ENCODE data around the gene CRKL. TPM values are rescaled to one million over a fixed set of nuclear protein-coding genes. Genes with fewer than 3 reads are reported as not detected.

CRKL gene
- polyA plus RNA-seq, 2 of the 4 experiments (the other 2 are of a cell fraction) = 21.4 to 22.8 TPM

GRCh38 chr22:21000207-21000986, 83.2 kb downstream of the CRKL start:
- TF ChIP-seq MYC (IDR thresholded peaks at IDR 0.05; ENCODE audit: borderline replicate concordance, low read length) (no peak), CBX2 (IDR thresholded peaks at IDR 0.05; ENCODE audit: borderline replicate concordance, low read depth) (no peak), CBX8 (IDR thresholded peaks at IDR 0.05) (no peak), E2F6 (IDR thresholded peaks at IDR 0.05; ENCODE audit: borderline replicate concordance, low read depth) (no peak), KDM5A (IDR thresholded peaks at IDR 0.05) (no peak), KDM1A (IDR thresholded peaks at IDR 0.05; ENCODE audit: low read depth) (no peak), EHMT2 (IDR thresholded peaks at IDR 0.05; ENCODE audit: low read depth) (no peak), TFCP2L1 (CRISPR knock-in tag; IDR thresholded peaks at IDR 0.05) (no peak), SMC3 (IDR thresholded peaks at IDR 0.05) (no peak), ZC3H11A (IDR thresholded peaks at IDR 0.05) (no peak), MAX (IDR thresholded peaks at IDR 0.05) (no peak), GATA3 (IDR thresholded peaks at IDR 0.05; ENCODE audit: borderline replicate concordance) (no peak), RFX5 (IDR thresholded peaks at IDR 0.05) (no peak), RCOR1 (IDR thresholded peaks at IDR 0.05; ENCODE audit: low read depth, low read length) (no peak), EP300 (IDR thresholded peaks at IDR 0.05) (no peak), HOXB13 (CRISPR knock-in tag; IDR thresholded peaks at IDR 0.05; ENCODE audit: low read depth) (no peak), RARB (CRISPR knock-in tag; IDR thresholded peaks at IDR 0.05) (no peak), EHF (CRISPR knock-in tag; IDR thresholded peaks at IDR 0.05) (no peak), ESRRA (IDR thresholded peaks at IDR 0.05; ENCODE audit: borderline replicate concordance, low read length) (no peak), BHLHE40 (IDR thresholded peaks at IDR 0.05; ENCODE audit: low read depth, low read length) (no peak)
- Histone ChIP-seq H3K4me1 (peaks cover 16% of the 10 kb centered on the region; the same call in 2 of the 3 replicates), H3K4me3 (peak overlapping the region; percentile 90), H3K4me2 (peak overlapping the region; percentile 75), H3K27ac (peak overlapping the region; percentile 99; a peak in 5 of 6 replicates), H3K9me3 (no peaks in the 10 kb centered on the region)
- no peak for ATAC-seq
- CTCF ChIA-PET = interaction anchor here (1.1 to 1.8 kb wide), 3 partner anchors 19 to 115 kb away, joined by 3 to 8 read pairs (median 7); partner anchors contain the start of gene LZTR1
- POLR2A ChIA-PET = interaction anchor here (0.7 to 2.5 kb wide), 3 partner anchors 18 to 37 kb away, joined by 3 to 22 read pairs (median 12); partner anchors contain the start of gene LZTR1
- no peak for DNase-seq (ENCODE audit: low read depth in 1 of 2, low spot score in 1 of 2)
- FAIRE-seq = no peak
- WGBS (ENCODE audit: missing lambda C conversion rate) = 80% methylated on average over 15 of the region's 22 CpGs

- POLR2A ChIA-PET = interaction anchor here (0.7 to 2.5 kb wide), 2 partner anchors 19 to 36 kb away, joined by 3 to 22 read pairs; partner anchors contain the start of gene LZTR1
- Histone ChIP-seq H3K4me3 (peak overlapping the region; percentile 90), H3K4me1 (peaks cover 16% of the 10 kb centered on the region; the same call in 2 of the 3 replicates), H3K27ac (peak overlapping the region; percentile 99), H3K9me3 (no peaks in the 10 kb centered on the region), H3K4me2 (peak overlapping the region; percentile 75)
- TF ChIP-seq PHF8 (IDR thresholded peaks at IDR 0.05; ENCODE audit: borderline replicate concordance, low read depth) (no peak), MAX (IDR thresholded peaks at IDR 0.05) (no peak), MAZ (IDR thresholded peaks at IDR 0.05; ENCODE audit: borderline replicate concordance, low read depth, low read length) (no peak), GATA3 (IDR thresholded peaks at IDR 0.05; ENCODE audit: borderline replicate concordance) (no peak), HOXA7 (CRISPR knock-in tag; IDR thresholded peaks at IDR 0.05) (no peak), SREBF2 (IDR thresholded peaks at IDR 0.05) (no peak), RNF2 (IDR thresholded peaks at IDR 0.05; ENCODE audit: borderline replicate concordance, low read depth) (no peak), SMC3 (IDR thresholded peaks at IDR 0.05) (no peak), ELK1 (IDR thresholded peaks at IDR 0.05; ENCODE audit: low read depth, low read length) (no peak), CEBPB (IDR thresholded peaks at IDR 0.05) (no peak), TFCP2L1 (CRISPR knock-in tag; IDR thresholded peaks at IDR 0.05) (no peak), RARB (CRISPR knock-in tag; IDR thresholded peaks at IDR 0.05) (no peak)
- CTCF ChIA-PET = interaction anchor here (1.1 kb wide), 1 partner anchor 40 kb away, joined by 3 read pairs; no protein-coding TSS in a partner anchor
- WGBS (ENCODE audit: missing lambda C conversion rate) = 20% methylated on average over 3 of the region's 26 CpGs
- ATAC-seq = no peak; a peak in 3 of 6 replicates
- DNase-seq (ENCODE audit: low read depth in 1 of 2, low spot score in 1 of 2) = no peak
- FAIRE-seq = no peak
These were observed 83.9 kb downstream of the CRKL start for GRCh38 chr22:21000987-21001600.

Data from A549 (cell line).